SU-DHL-6 (cell line): ENCODE results near the gene DHX9.

Experiments
- H2AFZ ChIP-seq: fragments of 200-600 bp; sonication (generic); 2 replicates; pipeline ENCODE4 v1.6.1; 2014; ENCODE audit warnings: low read depth, mild to moderate bottlenecking, moderate library complexity, mixed read lengths, antibody characterized with exemption, low read length; ENCODE audit not compliant: severe bottlenecking
- H3F3A ChIP-seq: fragments of 200-600 bp; shearing (Covaris generic); 2 replicates; pipeline ENCODE4 v1.6.0; 2016; ENCODE audit warnings: antibody characterized with exemption, mild to moderate bottlenecking; ENCODE audit not compliant: insufficient read depth
- H3K27ac ChIP-seq: fragments of 200-600 bp; sonication (generic); 2 replicates; pipeline ENCODE4 v1.5.1; 2016; ENCODE audit warnings: low read depth, mild to moderate bottlenecking, low read length, moderate library complexity, mixed read lengths
- H3K27me3 ChIP-seq: fragments of 200-600 bp; sonication (generic), shearing (Covaris generic); 2 replicates; pipeline ENCODE4 v1.6.0; 2014; ENCODE audit warnings: mild to moderate bottlenecking, low read length
- H3K36me3 ChIP-seq: fragments of 200-600 bp; sonication (generic); 2 replicates; pipeline ENCODE4 v1.6.1; 2014; ENCODE audit warnings: mild to moderate bottlenecking, low read length, mixed read lengths
- H3K4me2 ChIP-seq: fragments of 300-600, 200-600 bp; shearing (Covaris generic), sonication (generic); 2 replicates; pipeline ENCODE4 v1.6.0; 2014; ENCODE audit warnings: low read length, low read depth, mild to moderate bottlenecking; ENCODE audit not compliant: poor library complexity, severe bottlenecking
- H3K4me3 ChIP-seq: fragments of 200-600 bp; sonication (generic); 2 replicates; pipeline ENCODE4 v1.5.1; 2014; ENCODE audit warnings: antibody characterized with exemption, low read length, mild to moderate bottlenecking, mixed read lengths; ENCODE audit not compliant: insufficient read depth, poor library complexity, severe bottlenecking
- H3K79me2 ChIP-seq: fragments of 200-600 bp; sonication (generic); 2 replicates; pipeline ENCODE4 v1.6.1; 2014; ENCODE audit warnings: mild to moderate bottlenecking, low read length, moderate library complexity; ENCODE audit not compliant: insufficient read depth
- H3K9ac ChIP-seq: fragments of 200-600 bp; sonication (generic); 2 replicates; pipeline ENCODE4 v1.7.0; 2014; ENCODE audit warnings: mild to moderate bottlenecking, low read length
- H3K9me2 ChIP-seq: fragments of 200-600 bp; sonication (generic); replicated peaks from 2 replicates; pipeline ENCODE4 v1.6.1; 2014; ENCODE audit warnings: low read length; ENCODE audit not compliant: insufficient read depth
- H3K9me3 ChIP-seq: fragments of 200-600 bp; sonication (generic); 2 replicates; pipeline ENCODE4 v1.6.1; 2014; ENCODE audit warnings: low read length, mixed read lengths; ENCODE audit not compliant: insufficient read depth
- H4K20me1 ChIP-seq: fragments of 200-600 bp; sonication (generic); 2 replicates; pipeline ENCODE4 v1.6.1; 2014; ENCODE audit warnings: low read depth, mild to moderate bottlenecking, antibody characterized with exemption, low read length, moderate library complexity, mixed read lengths
- EZH2phosphoT487 ChIP-seq: fragments of 200-600 bp; sonication (generic), shearing (Covaris generic); conservative IDR thresholded peaks from 2 replicates; pipeline ENCODE4 v1.6.1; 2018; ENCODE audit warnings: mild to moderate bottlenecking, antibody characterized with exemption, low read length, moderate library complexity, mixed read lengths
- TF ChIP-seq, protein P1 (sequence below): fragments of 200-600 bp; sonication (generic); IDR thresholded peaks from one replicate; pipeline ENCODE4 v1.5.1; 2017; ENCODE audit warnings: antibody characterized with exemption, mild to moderate bottlenecking, low read length, moderate library complexity; ENCODE audit not compliant: insufficient read depth, poor library complexity, severe bottlenecking

DHX9 gene

DNA sequence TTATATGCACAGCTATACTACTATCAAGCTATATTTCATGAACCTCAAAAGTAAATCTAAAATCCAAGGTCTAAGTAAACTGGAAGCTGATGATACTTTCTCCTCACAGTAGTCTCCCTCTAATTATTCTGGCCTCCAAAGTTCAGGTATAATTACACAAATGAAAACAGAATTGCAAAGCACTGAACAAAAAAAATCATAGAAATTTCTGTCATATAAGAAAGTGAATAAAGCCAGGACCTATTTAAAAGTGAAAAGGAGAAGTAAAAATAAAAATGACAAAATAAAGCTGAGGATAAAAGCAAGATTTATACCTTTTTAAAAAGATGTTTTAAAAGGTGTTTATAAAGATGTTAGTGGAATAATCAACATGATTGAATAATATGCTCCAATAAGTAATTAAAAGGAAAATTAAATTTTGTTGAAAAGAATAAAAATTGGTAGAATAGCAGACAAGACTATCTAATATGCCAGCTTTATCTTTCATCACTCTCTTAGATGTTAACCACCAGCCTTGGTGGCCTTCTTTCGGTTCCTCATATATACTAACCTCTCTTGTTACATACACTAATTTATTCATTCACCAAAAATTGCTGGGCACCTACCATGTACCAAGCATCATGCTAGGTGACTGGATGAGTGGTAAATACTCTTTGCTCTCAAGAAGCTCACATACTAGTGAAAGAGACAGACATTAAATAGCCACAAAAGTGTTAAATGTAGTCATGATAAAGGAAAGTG is 88.7 kb downstream of the DHX9 start:
- peak overlapping the region; percentile 100 for H3K27ac ChIP-seq
- peak overlapping the region; percentile 69 for H3K9ac ChIP-seq
- H3K36me3 ChIP-seq = no peaks in the 10 kb centered on the region
- H3K79me2 ChIP-seq = peaks cover 35% of the 10 kb centered on the region
- TF ChIP-seq, protein P1, sequence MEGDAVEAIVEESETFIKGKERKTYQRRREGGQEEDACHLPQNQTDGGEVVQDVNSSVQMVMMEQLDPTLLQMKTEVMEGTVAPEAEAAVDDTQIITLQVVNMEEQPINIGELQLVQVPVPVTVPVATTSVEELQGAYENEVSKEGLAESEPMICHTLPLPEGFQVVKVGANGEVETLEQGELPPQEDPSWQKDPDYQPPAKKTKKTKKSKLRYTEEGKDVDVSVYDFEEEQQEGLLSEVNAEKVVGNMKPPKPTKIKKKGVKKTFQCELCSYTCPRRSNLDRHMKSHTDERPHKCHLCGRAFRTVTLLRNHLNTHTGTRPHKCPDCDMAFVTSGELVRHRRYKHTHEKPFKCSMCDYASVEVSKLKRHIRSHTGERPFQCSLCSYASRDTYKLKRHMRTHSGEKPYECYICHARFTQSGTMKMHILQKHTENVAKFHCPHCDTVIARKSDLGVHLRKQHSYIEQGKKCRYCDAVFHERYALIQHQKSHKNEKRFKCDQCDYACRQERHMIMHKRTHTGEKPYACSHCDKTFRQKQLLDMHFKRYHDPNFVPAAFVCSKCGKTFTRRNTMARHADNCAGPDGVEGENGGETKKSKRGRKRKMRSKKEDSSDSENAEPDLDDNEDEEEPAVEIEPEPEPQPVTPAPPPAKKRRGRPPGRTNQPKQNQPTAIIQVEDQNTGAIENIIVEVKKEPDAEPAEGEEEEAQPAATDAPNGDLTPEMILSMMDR = no peak
- TF ChIP-seq EZH2phosphoT487 = no peak
- H3K4me3 ChIP-seq = peak overlapping the region; percentile 54
- peaks cover 58% of the 10 kb centered on the region for H3F3A ChIP-seq
- no peaks in the 10 kb centered on the region for H3K9me2 ChIP-seq
- H3K9me3 ChIP-seq = no peaks in the 10 kb centered on the region
- peak overlapping the region; percentile 88 for H2AFZ ChIP-seq
- no peaks in the 10 kb centered on the region for H4K20me1 ChIP-seq
- H3K4me2 ChIP-seq = peak overlapping the region; percentile 100
- H3K27me3 ChIP-seq = no peaks in the 10 kb centered on the region

DNA sequence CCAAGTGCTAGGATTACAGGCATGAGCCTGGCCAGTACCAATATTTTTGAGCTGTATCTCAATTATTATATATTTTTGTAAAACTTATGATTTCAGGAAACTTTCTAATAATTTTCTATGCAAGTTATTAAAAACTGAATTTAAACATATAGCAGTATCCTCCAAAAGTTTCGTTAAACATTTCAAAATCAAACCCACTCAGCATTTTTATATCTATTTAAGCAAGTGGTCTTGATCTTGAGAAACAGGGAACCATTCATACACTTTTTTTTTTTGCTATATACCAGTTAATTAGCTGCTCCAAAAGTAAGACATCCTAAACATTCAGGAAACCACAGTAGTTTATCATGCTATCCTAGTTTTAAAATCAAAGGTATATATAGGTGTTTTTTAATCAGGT is 91.8 kb downstream of the DHX9 start:
- Histone ChIP-seq H3K9me3 (no peaks in the 10 kb centered on the region), H3K27ac (no peak overlapping the region; the same call in 1 of the 2 replicates), H3K9ac (no peak overlapping the region), H4K20me1 (no peaks in the 10 kb centered on the region), H3K79me2 (peaks cover 9% of the 10 kb centered on the region), H3K4me3 (no peak overlapping the region), H3K9me2 (no peaks in the 10 kb centered on the region), H3F3A (peaks cover 41% of the 10 kb centered on the region), H2AFZ (no peak overlapping the region), H3K36me3 (0 out of 2 replicates have a peak, but pooled peaks cover 7% of the 10 kb centered on the region), H3K27me3 (no peaks in the 10 kb centered on the region), H3K4me2 (no peak overlapping the region)
- TF ChIP-seq EZH2phosphoT487 = no peak
- TF ChIP-seq, protein P1 = no peak

DNA sequence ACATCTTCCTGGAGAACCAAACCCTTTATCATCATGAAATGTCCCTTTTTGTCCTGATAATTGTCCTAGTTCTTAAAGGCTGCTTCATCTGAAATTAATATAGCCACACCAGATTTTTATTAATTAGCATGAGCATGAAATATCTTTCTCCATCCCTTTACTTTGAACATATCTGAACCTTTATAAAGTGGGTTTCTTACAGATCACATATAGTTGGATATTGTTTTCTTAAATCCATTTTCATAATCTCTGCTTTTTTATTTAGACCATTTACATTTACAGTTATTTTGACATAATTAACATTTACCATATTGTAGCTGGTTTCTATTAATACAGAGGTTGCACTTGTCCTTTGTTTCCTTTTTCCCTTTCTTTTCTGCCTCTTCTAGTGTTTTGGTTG is 96.6 kb downstream of the DHX9 start:
- H4K20me1 ChIP-seq = no peaks in the 10 kb centered on the region
- H3K27me3 ChIP-seq = no peaks in the 10 kb centered on the region
- no peaks in the 10 kb centered on the region for H3K9me2 ChIP-seq
- H3K9ac ChIP-seq = no peak overlapping the region
- no peak overlapping the region for H3K4me3 ChIP-seq
- peaks cover 9% of the 10 kb centered on the region; the same call in 1 of the 2 replicates for H3F3A ChIP-seq
- H3K27ac ChIP-seq = no peak overlapping the region
- no peak overlapping the region for H2AFZ ChIP-seq
- H3K79me2 ChIP-seq = no peaks in the 10 kb centered on the region
- TF ChIP-seq EZH2phosphoT487 = no peak
- TF ChIP-seq, protein P1 = no peak
- H3K4me2 ChIP-seq = no peak overlapping the region
- no peaks in the 10 kb centered on the region for H3K9me3 ChIP-seq
- peaks cover 7% of the 10 kb centered on the region; the same call in 1 of the 2 replicates for H3K36me3 ChIP-seq
